Cardiac fibroblast (primary cell): ENCODE measurements around the gene KIF4B.
"Not testable (repeated sequence)": the region's sequence is repeated elsewhere in the genome, so short reads cannot be mapped to it uniquely, and the experiment has no call there.

Experiments used
- DNase-seq, 2 donors: peaks; one replicate each; pipeline versions ENCODE4 v3.0.0 to v3.0.0-alpha.2; 2010; ENCODE audit warnings: low read depth in 2 of 2
- H3K4me3 ChIP-seq, 2 donors: replicated peaks in 1 of 2; 1 replicate in 1 of 2; 2 replicates in 1 of 2; pipeline ENCODE4 v1.5.1; 2011; ENCODE audit warnings: low read depth in 2 of 2, low read length in 2 of 2, mild to moderate bottlenecking in 2 of 2, moderate library complexity in 1 of 2
- CTCF ChIP-seq: IDR thresholded peaks from one replicate; pipeline ENCODE4 v1.5.1; 2011; ENCODE audit warnings: low read depth, mild to moderate bottlenecking, low read length, inconsistent platforms

Gene KIF4B

GRCh38 chr5:154993461-154993860 lies 20.1 kb upstream of the KIF4B start:
- DNase-seq: no peak

DNA sequence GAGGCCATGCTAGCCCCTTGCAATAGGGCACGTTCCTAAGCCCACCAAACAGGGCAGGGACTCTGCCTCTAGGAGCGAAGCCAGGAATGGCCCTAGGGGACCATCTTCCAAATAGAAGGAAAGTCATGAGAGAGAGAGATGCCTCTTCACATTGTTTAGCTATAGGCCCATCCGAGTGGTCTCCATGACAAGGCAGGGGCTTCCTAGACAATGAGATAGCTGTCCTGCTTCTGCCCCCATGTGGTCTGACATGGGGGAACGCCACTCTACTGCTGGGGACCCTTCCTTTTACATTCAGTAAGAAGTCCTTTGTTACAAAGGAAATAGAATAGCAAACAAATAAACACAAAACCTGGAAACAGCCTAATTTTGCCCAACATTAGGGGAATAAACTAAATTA lies 17.9 kb upstream of the KIF4B start:
- TF ChIP-seq CTCF: no peak
- no peak overlapping the region for H3K4me3 ChIP-seq
- no peak for DNase-seq

More at GRCh38 chr5:154993461-154993860, 20.1 kb upstream of the KIF4B start:
- no peak overlapping the region for H3K4me3 ChIP-seq
- no peak for TF ChIP-seq CTCF

DNA sequence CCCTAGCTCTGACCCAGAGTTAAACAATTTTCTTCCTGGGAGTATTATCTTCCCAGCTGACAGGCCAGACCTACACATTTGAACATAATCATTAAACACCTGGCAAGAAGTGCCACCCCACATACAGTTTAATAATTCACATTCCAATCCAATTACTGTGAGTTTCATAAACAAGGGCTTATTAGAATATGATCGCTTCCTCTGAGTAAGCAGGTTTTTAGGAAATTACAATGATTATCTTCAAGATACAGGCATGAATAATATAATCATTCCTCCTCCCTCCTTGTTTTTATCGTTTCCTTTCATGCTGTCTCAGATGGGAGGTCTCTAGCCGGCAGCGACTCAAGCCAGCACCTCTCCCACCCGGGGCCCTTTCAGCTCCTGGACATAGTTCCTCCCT lies 15.8 kb upstream of the KIF4B start:
- peak; percentile 11 to 37 for DNase-seq
- TF ChIP-seq CTCF: no peak
- no peak overlapping the region for H3K4me3 ChIP-seq

- no peak for TF ChIP-seq CTCF
- H3K4me3 ChIP-seq: no peak overlapping the region
- DNase-seq: no peak
These were observed 13.7 kb upstream of the KIF4B start for GRCh38 chr5:154999865-155000264.

DNA sequence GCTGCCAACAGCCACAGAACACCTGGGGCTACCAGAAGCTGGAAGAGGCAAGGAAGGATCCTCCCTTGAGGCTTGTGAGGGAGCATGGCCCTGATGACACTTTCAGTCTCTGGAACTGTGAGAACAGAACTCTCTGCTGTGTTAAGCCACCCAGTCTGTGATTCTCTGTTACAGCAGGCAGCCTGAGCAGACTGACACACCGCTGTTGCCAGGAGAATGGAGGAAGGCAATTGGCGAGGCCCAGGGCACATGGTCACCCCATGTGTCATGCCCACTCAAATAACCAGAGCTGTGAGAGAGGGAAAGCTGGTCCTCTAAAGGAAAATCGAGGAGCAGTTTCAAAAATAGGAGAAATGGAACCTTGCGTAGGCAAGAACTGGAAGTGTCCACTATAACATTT lies 12.0 kb upstream of the KIF4B start:
- no peak overlapping the region for H3K4me3 ChIP-seq
- TF ChIP-seq CTCF: no peak
- no peak for DNase-seq

DNA sequence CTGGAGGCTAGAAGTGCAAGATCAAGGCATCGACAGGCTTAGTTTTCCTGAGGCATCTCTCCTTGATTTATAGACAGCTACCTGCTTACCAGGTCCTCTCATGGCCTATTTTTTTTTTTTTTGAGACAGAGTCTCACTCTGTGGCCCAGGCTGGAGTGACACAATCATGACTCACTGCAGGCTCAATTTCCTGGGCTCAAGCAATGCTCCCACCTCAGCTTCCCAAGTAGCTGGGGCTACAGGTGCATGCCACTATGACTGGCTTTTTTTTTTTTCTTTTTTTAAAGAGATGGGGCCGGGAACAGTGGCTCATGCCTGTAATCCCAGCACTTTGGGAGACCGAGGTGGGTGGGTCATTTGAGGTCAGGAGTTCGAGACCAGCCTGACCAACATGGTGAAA lies 10.8 kb upstream of the KIF4B start:
- not testable (repeated sequence) for H3K4me3 ChIP-seq
- DNase-seq: peak in 1 of 2 donors; percentile 16

DNA sequence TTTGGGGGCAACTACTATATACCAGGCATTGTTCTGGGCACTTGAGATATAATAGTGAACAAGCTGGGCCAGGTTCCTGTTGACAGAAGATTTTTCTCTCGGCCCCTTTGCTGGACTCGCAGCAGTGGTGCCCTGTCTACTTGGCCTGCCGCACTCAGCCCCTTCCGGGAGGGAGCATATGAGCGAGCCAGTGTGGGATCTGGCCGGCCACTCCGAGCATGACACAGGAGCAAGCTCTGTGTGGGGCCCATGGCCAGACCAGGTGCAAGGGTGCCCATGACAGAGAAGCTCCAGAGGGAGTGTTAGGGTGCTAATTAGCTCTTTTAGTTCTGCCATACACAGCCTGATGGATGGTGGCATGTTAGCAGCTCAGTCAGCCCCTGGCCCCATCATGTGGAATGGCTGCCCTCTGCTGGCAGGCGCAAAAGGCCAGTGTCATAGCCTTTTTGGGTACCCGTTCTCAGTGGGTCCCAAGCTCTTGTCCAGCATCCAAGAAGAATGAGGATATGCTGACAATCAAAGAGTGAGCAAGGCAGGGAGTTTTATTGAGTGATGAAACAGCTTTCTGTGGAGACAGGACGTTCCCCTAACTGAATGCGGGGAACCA lies 9.3 kb upstream of the KIF4B start:
- no peak overlapping the region for H3K4me3 ChIP-seq
- DNase-seq: peak; percentile 28 to 45
- TF ChIP-seq CTCF: peak; percentile 75

DNA sequence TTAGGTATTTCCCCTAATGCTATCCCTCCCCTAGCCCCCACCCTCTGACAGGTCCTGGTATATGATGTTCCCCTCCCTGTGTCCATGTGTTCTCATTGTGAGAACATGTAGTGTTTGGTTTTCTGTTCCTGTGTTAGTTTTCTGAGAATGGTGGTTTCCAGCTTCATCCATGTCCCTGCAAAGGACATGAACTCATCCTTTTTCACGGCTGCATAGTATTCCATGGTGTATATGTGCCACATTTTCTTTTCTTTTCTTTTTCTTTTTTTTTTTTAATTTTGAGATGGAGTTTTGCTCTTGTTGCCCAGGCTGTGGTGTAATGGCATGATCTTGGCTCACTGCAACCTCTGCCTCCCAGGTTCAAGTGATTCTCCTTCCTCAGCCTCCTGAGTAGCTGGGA lies 7.3 kb upstream of the KIF4B start:
- not testable (repeated sequence) for DNase-seq, H3K4me3 ChIP-seq
